Measurements from ENCODE around the gene PRKG1.

GRCh38 chr10:51028420-51028819, 45.9 kb upstream of the PRKG1 start:
- TF ChIP-seq POLR2AphosphoS5 (IDR thresholded peaks at IDR 0.05; ENCODE audit: low read depth, low read length) (no peak), SIN3A (IDR thresholded peaks at IDR 0.05; ENCODE audit: borderline replicate concordance, insufficient read depth, low read length) (no peak), REST (IDR thresholded peaks at IDR 0.05; ENCODE audit: insufficient read depth in 1 of 2, low read depth in 2 of 2, low read length in 2 of 2) (no peak), TAF1 (IDR thresholded peaks at IDR 0.05; ENCODE audit: borderline replicate concordance, insufficient read depth, low read length) (no peak)
